Stimulated activated CD4-positive, alpha-beta T cell treated with anti-CD3 and anti-CD28 coated beads, Interleukin-12 subunit alpha, Interleukin-12 subunit beta, amount 100 ng/mL, for 48 hours (primary cell): ENCODE results near the gene NFKBIZ.

ENCODE experiments used
- DNase-seq, 3 donors: peaks; one replicate each; pipeline ENCODE4 v3.0.0-alpha.2; 2020; ENCODE audit warnings: low read depth in 2 of 3, low spot score in 1 of 3

NFKBIZ gene

GRCh38 chr3:101825904-101826445 is 23.3 kb upstream of the NFKBIZ start:
- no peak for DNase-seq

GRCh38 chr3:101827211-101828174 is 21.8 kb upstream of the NFKBIZ start:
- DNase-seq = peak; percentile 84 to 88 (median 86)

GRCh38 chr3:101828276-101828675 is 21.0 kb upstream of the NFKBIZ start:
- DNase-seq = no peak

GRCh38 chr3:101828691-101829436 is 20.4 kb upstream of the NFKBIZ start:
- DNase-seq = peak; percentile 29 to 45 (median 45)

- DNase-seq = no peak
These were observed 19.9 kb upstream of the NFKBIZ start for GRCh38 chr3:101829437-101829830.

- no peak for DNase-seq
These were observed 19.4 kb upstream of the NFKBIZ start for GRCh38 chr3:101829874-101830273.

- no peak for DNase-seq
These were observed 15.8 kb upstream of the NFKBIZ start for GRCh38 chr3:101833446-101833974.

GRCh38 chr3:101835676-101836075 is 13.6 kb upstream of the NFKBIZ start:
- DNase-seq = no peak

- DNase-seq = no peak
These were observed 13.2 kb upstream of the NFKBIZ start for GRCh38 chr3:101836160-101836559.

- no peak for DNase-seq
These were observed 12.4 kb upstream of the NFKBIZ start for GRCh38 chr3:101836652-101837598.

- DNase-seq = no peak
These were observed 10.6 kb upstream of the NFKBIZ start for GRCh38 chr3:101838691-101839090.

- no peak for DNase-seq
These were observed 9.2 kb upstream of the NFKBIZ start for GRCh38 chr3:101840066-101840465.

- no peak for DNase-seq
These were observed 6.9 kb upstream of the NFKBIZ start for GRCh38 chr3:101842245-101842934.

GRCh38 chr3:101842935-101843330 is 6.4 kb upstream of the NFKBIZ start:
- no peak for DNase-seq

GRCh38 chr3:101845425-101845824 is 3.9 kb upstream of the NFKBIZ start:
- no peak for DNase-seq

- no peak for DNase-seq
These were observed 2.6 kb upstream of the NFKBIZ start for GRCh38 chr3:101846709-101847108.

GRCh38 chr3:101847328-101847727 is 2.0 kb upstream of the NFKBIZ start:
- no peak for DNase-seq

- no peak for DNase-seq
These were observed 988 bp upstream of the NFKBIZ start for GRCh38 chr3:101848326-101848725.

GRCh38 chr3:101849714-101850245 is 466 bp downstream of the NFKBIZ start:
- peak in 2 of 3 donors; percentile 35 to 38 for DNase-seq
